D721Med (cell line): ENCODE data around the gene KLC4.

Source experiments
- DNase-seq: peaks from one replicate; pipeline ENCODE4 v3.0.0; 2011; ENCODE audit warnings: low spot score; ENCODE audit not compliant: insufficient read length
- FAIRE-seq: peaks from 2 replicates; lab custom pipeline; 2011; peaks lifted over from hg19 to GRCh38; lab: Jason Lieb, UNC
- TF ChIP-seq, protein P1 (sequence below): IDR thresholded peaks from 2 replicates; pipeline ENCODE4 v1.5.1; 2012; ENCODE audit warnings: mild to moderate bottlenecking, control low read depth; ENCODE audit not compliant: insufficient read depth; ENCODE audit errors: missing control alignments

KLC4 gene

DNA sequence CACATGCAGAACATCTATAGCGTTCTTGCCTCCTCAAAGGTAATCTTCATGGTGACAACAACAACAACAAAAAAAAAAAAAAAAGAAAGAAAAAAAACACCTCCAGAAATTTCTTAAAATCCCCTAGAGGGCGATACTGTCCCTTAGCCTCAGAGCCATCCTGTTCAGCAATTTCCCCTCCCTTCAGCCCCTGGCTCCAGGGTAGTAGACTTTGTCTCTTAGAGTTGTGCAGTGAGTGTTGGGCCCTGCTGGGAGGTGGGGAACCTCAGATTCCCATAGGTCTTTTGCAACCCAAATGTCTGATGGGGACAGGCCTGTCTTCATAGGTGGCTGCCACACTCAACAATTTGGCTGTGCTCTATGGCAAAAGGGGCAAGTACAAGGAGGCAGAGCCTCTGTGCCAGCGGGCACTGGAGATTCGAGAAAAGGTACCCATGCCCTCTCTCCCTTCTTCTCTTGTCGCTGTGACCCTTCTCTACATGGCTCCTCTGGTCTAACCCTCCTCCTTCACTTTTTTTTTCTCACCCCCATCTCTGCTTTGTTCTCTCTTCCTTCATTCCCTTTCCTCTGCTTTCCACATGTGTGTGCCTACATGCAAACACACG lies 10.7 kb downstream of the KLC4 start:
- TF ChIP-seq, protein P1, sequence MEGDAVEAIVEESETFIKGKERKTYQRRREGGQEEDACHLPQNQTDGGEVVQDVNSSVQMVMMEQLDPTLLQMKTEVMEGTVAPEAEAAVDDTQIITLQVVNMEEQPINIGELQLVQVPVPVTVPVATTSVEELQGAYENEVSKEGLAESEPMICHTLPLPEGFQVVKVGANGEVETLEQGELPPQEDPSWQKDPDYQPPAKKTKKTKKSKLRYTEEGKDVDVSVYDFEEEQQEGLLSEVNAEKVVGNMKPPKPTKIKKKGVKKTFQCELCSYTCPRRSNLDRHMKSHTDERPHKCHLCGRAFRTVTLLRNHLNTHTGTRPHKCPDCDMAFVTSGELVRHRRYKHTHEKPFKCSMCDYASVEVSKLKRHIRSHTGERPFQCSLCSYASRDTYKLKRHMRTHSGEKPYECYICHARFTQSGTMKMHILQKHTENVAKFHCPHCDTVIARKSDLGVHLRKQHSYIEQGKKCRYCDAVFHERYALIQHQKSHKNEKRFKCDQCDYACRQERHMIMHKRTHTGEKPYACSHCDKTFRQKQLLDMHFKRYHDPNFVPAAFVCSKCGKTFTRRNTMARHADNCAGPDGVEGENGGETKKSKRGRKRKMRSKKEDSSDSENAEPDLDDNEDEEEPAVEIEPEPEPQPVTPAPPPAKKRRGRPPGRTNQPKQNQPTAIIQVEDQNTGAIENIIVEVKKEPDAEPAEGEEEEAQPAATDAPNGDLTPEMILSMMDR: peak; percentile 54
- DNase-seq (peak; percentile 62), FAIRE-seq (no peak)

- TF ChIP-seq, protein P1: no peak
Measured at GRCh38 chr6:43074847-43075669, 15.6 kb downstream of the KLC4 start.

GRCh38 chr6:43075670-43076463 lies 16.4 kb downstream of the KLC4 start, which contains the start of gene PTK7:
PTK7 (plus strand) TSS chr6:43076314; CDS start chr6:43076489, 175 bp downstream.
- FAIRE-seq (no peak), DNase-seq (peak; percentile 77)
- TF ChIP-seq, protein P1: no peak

More at GRCh38 chr6:43074847-43075669, 15.6 kb downstream of the KLC4 start:
- FAIRE-seq: no peak
- no peak for DNase-seq

GRCh38 chr6:43076464-43077332 lies 17.3 kb downstream of the KLC4 start:
- FAIRE-seq (no peak), DNase-seq (no peak)
- TF ChIP-seq, protein P1: no peak

DNA sequence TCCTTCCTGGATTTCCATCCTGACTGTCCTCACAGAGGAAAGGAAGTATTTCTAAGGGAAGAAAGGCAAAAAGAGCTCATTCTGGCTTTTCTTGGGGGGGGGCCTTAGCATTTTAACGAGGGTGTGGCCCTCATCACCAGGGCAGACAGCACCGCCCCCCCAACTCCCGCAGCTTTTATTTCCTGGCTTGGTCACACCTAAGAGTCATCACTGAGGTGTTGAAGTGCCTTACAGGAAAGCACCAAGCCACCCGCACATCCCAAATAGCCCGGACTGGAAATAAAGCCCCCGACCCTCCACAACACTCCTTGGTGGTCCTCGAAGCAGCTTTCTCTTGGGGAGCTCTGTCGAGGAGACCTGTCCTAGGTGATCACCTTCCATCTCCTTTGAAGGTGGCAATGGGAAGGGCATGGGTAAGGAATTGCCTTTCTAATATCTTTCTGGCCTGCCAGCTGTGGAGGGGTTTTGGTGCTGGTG lies 17.9 kb downstream of the KLC4 start:
- TF ChIP-seq, protein P1: no peak
- no peak for DNase-seq
- no peak for FAIRE-seq

DNA sequence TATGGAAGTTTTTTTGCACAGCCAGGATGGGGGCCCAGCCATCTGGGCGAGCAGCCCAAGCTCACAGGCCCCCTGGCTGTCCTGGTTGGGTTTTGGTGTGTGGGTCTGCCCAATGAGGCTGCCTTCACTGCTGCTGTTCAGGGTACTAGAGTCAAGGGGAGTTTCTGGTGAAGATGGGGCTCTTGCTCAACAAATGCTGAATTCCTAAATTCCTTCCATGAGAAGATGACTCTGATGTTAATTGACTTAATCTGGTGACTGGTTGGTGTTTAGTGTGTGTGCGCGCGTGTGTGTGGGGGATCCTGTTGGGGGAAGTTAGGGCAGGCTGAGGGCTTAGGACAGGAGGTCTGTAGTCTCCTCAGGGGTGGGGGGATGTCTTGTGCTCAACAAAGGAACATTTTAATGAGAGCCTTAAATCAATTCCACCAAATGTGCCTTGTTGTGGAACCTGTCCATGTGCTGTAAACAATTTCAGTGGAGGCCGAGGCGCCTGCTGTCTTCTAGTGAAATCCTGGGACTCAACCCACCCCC lies 18.6 kb downstream of the KLC4 start:
- TF ChIP-seq, protein P1: no peak
- no peak for DNase-seq
- FAIRE-seq: no peak
